Adrenal gland (tissue), 12 donors: ENCODE measurements around the gene SVOP. TPM values are rescaled to one million over a fixed set of nuclear protein-coding genes. Genes with fewer than 3 reads are reported as not detected.

Experiments
- DNase-seq, 7 donors: peaks; one replicate each; pipeline ENCODE4 v3.0.0-alpha.2; 2019 to 2020
- H3K27ac ChIP-seq, 5 donors: fragments of 200-600 bp; sonication (generic) in 4 of 5; 1 replicate in 3 of 5; 2 replicates in 2 of 5; pipeline versions ENCODE4 v1.5.1 to v1.8.0; 2016 to 2020; ENCODE audit warnings: mild to moderate bottlenecking in 1 of 5
- H3K27me3 ChIP-seq: fragments of 200-600 bp; 2 replicates; pipeline ENCODE4 v1.8.0; 2021
- H3K36me3 ChIP-seq, 2 donors: fragments of 200-600 bp; replicated peaks in 1 of 2; 1 replicate in 1 of 2; 2 replicates in 1 of 2; pipeline versions ENCODE4 v1.5.1 to v1.8.0; 2018 to 2022
- H3K4me1 ChIP-seq, 2 donors: fragments of 200-600 bp; replicated peaks in 1 of 2; 1 replicate in 1 of 2; 2 replicates in 1 of 2; pipeline versions ENCODE4 v1.5.1 to v1.8.0; 2018 to 2021
- H3K4me3 ChIP-seq, 4 donors: fragments of 200-600 bp; sonication (generic) in 3 of 4; one replicate each; pipeline ENCODE4 v1.5.1; 2016 to 2018
- H3K9me3 ChIP-seq, 3 donors: fragments of 200-600 bp; sonication (generic) in 1 of 3; replicated peaks in 1 of 3; 1 replicate in 2 of 3; 2 replicates in 1 of 3; pipeline versions ENCODE4 v1.5.1 to v1.8.0; 2016 to 2021
- POLR2A ChIP-seq, 2 donors: fragments of 450-650 bp; IDR thresholded peaks; one replicate each; pipeline ENCODE4 v1.6.1; 2017; ENCODE audit warnings: antibody characterized with exemption in 2 of 2, mild to moderate bottlenecking in 2 of 2, moderate library complexity in 1 of 2
- WGBS, 4 donors: extraction: QIAGEN DNeasy Blood & Tissue Kit in 2 of 4; methylation state at CpG; one replicate each; pipeline versions ENCODE4 v1.1.5 to v1.1.7; 2013 to 2017; 5-methylcytosine and 5-hydroxymethylcytosine counted together
- intact Hi-C, 2 donors: fragments of 100-400 bp; cut with DNase I; formaldehyde crosslinking; loops; one replicate each; pipeline versions ENCODE4 v1.14.1 to v1.15.0; 2022 to 2023
- polyA plus RNA-seq, 3 donors: library from polyadenylated mRNA; stranded (reverse); fragments of 200-250 nt in 2 of 3; fragments of 350-450 nt in 1 of 3; fragmentation: Illumina TruSeq in 1 of 3; extraction: RNeasy Lipid Tissue Mini Kit (QIAGEN cat#74804) in 1 of 3; gene quantifications; one replicate each; pipeline ENCODE4 v1.2.3, GENCODE V29; 2013 to 2014
- total RNA-seq, 9 donors: library from RNA; depleted of rRNA in 4 of 9; stranded (reverse); fragments of >200 nt in 4 of 9; fragments of 120-200 nt in 1 of 9; fragmentation: NEBNext Ultra II Directional in 1 of 9; extraction: Animal tissue kit (Norgen Biotek cat#: 25700) in 1 of 9; gene quantifications; one replicate each; pipeline versions ENCODE4 v1.1.0 to v1.2.4, GENCODE V29; 2013 to 2023
- TF ChIP-seq, protein P1 (sequence below), 6 experiments: fragments of 450-650 bp in 4 of 6; fragments of 200-600 bp in 2 of 6; sonication (generic) in 1 of 6; IDR thresholded peaks; 1 replicate in 5 of 6; 2 replicates in 1 of 6; pipeline versions ENCODE4 v1.5.1 to v1.8.0; 2016 to 2021; ENCODE audit warnings: antibody characterized with exemption in 6 of 6, mild to moderate bottlenecking in 2 of 6, moderate library complexity in 1 of 6
- donor health status: healthy with polysubstance abuse.
- donor health status: Bipolar disorder and iron deficiency.
- donor health status: DM: yes; HTN: yes; CAD: no.
- donor health status: DM: no; HTN: no; CAD: no.
- donor health status: DM: no; HTN: no; CAD: no.
- donor health status: DM: yes; HTN: yes; CAD: no.

Gene SVOP
- total and polyA plus RNA-seq, 12 donors: 0.08 to 2.6 (median 0.98) TPM; not detected in 4

GRCh38 chr12:108912361-108912760, 108.5 kb downstream of the SVOP start:
- H3K27ac ChIP-seq: no peak overlapping the region
- no peaks in the 10 kb centered on the region for H3K27me3 ChIP-seq
- no peaks in the 10 kb centered on the region for H3K36me3 ChIP-seq
- no peaks in the 10 kb centered on the region for H3K4me1 ChIP-seq
- H3K9me3 ChIP-seq: no peaks in the 10 kb centered on the region
- WGBS, 4 donors: 91 to 97% (median 94%) methylated on average over 9 of the region's 9 CpGs
- intact Hi-C loops: no loop called here
- TF ChIP-seq, protein P1, sequence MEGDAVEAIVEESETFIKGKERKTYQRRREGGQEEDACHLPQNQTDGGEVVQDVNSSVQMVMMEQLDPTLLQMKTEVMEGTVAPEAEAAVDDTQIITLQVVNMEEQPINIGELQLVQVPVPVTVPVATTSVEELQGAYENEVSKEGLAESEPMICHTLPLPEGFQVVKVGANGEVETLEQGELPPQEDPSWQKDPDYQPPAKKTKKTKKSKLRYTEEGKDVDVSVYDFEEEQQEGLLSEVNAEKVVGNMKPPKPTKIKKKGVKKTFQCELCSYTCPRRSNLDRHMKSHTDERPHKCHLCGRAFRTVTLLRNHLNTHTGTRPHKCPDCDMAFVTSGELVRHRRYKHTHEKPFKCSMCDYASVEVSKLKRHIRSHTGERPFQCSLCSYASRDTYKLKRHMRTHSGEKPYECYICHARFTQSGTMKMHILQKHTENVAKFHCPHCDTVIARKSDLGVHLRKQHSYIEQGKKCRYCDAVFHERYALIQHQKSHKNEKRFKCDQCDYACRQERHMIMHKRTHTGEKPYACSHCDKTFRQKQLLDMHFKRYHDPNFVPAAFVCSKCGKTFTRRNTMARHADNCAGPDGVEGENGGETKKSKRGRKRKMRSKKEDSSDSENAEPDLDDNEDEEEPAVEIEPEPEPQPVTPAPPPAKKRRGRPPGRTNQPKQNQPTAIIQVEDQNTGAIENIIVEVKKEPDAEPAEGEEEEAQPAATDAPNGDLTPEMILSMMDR (IDR thresholded peaks at IDR 0.05): no peak
- TF ChIP-seq POLR2A (IDR thresholded peaks at IDR 0.05): no peak
- no peak for DNase-seq
- H3K4me3 ChIP-seq: no peak overlapping the region

DNA sequence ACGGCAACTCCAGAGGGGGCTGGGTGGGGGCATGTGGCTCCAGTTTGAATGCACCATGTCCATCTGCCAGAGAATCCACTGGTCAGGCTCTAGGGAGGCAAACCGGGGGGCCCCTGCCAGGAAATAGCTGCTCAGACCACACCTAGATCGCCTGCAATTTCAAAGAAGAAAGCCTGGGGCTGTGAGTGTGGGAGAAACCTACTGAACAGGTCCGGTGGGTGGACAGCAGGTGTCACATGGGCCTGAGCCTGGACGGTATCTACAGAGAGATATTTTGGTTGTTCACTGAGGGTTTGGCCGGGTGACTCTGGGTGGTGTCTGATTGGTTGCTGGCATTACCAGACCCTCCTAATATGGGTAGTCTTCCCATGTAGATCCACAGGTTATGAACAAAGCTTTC, 109.0 kb downstream of the SVOP start:
- Histone ChIP-seq H3K4me1 (no peaks in the 10 kb centered on the region), H3K27ac (no peak overlapping the region), H3K36me3 (no peaks in the 10 kb centered on the region), H3K4me3 (no peak overlapping the region), H3K9me3 (no peaks in the 10 kb centered on the region), H3K27me3 (no peaks in the 10 kb centered on the region)
- DNase-seq: no peak
- intact Hi-C loops: no loop called here
- WGBS, 4 donors: 81 to 94% (median 83%) methylated on average over 5 to 6 of the region's 6 CpGs
- TF ChIP-seq, protein P1 (IDR thresholded peaks at IDR 0.05): no peak
- no peak for TF ChIP-seq POLR2A (IDR thresholded peaks at IDR 0.05)

DNA sequence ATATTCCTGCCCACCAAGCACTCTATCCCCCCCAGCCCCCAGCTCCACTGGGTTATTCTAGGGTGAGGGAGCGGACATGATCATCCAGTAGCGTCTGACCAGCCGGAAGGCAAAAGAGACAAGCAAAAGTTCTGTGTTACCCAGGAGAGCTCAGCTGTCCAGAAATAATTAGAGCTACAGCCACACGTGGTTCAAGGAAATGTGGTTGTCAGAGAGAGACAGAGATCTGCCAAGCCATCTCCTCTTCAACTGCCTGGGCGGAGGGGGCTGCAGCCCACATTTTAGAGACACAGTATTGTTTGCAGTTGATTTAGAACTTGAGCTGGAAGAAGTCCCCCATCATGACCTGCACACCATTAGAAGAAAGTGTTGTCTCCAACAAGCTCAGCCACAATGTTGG, 110.5 kb downstream of the SVOP start:
- intact Hi-C loops: no loop called here
- Histone ChIP-seq H3K4me3 (no peak overlapping the region), H3K9me3 (no peaks in the 10 kb centered on the region), H3K27me3 (no peaks in the 10 kb centered on the region), H3K36me3 (no peaks in the 10 kb centered on the region), H3K27ac (no peak overlapping the region), H3K4me1 (no peaks in the 10 kb centered on the region)
- no peak for DNase-seq
- TF ChIP-seq, protein P1 (IDR thresholded peaks at IDR 0.05): no peak
- no peak for TF ChIP-seq POLR2A (IDR thresholded peaks at IDR 0.05)
- 77 to 86% (median 84%) methylated on average over 5 of the region's 5 CpGs for WGBS, 4 donors

GRCh38 chr12:108907839-108908351, 113.0 kb downstream of the SVOP start:
- 38 to 50% (median 44%) methylated on average over 1 to 2 of the region's 2 CpGs for WGBS, 4 donors
- H3K27me3 ChIP-seq: no peaks in the 10 kb centered on the region
- H3K4me1 ChIP-seq: no peaks in the 10 kb centered on the region
- H3K27ac ChIP-seq: peak overlapping the region in 1 of 5 donors; percentile 33
- H3K36me3 ChIP-seq: no peaks in the 10 kb centered on the region
- DNase-seq: peak in 3 of 7 donors; percentile 20 to 51 (median 28)
- intact Hi-C loops: no loop called here
- TF ChIP-seq, protein P1 (IDR thresholded peaks at IDR 0.05): no peak
- no peak for TF ChIP-seq POLR2A (IDR thresholded peaks at IDR 0.05)
- no peak overlapping the region for H3K4me3 ChIP-seq
- H3K9me3 ChIP-seq: no peaks in the 10 kb centered on the region
